K562 (cell line): ENCODE results near the gene HBB. TPM values are rescaled to one million over a fixed set of nuclear protein-coding genes. Genes with fewer than 3 reads are reported as not detected.

Experiments
- ARNT ChIP-seq, 2 experiments: fragments of 450-650 bp; IDR thresholded peaks; 2 replicates each; pipeline ENCODE4 v1.6.1; 2016; ENCODE audit warnings: mild to moderate bottlenecking in 1 of 2
- ATF3 ChIP-seq, 2 experiments: fragments of 450-650 bp in 1 of 2; sonication (generic) in 1 of 2; formaldehyde crosslinking in 1 of 2; IDR thresholded peaks in 1 of 2; conservative IDR thresholded peaks in 1 of 2; 2 replicates each; pipeline versions ENCODE4 v1.6.1 to v1.8.1; 2016 to 2023; ENCODE audit warnings: mild to moderate bottlenecking in 2 of 2, moderate library complexity in 2 of 2, inconsistent platforms in 1 of 2, missing genetic modification reagents in 1 of 2
- CXXC5 ChIP-seq: fragments of 250-450 bp; sonication (Bioruptor Pico); IDR thresholded peaks from 2 replicates; pipeline ENCODE4 v1.8.0; 2022; ENCODE audit warnings: inconsistent platforms, mild to moderate bottlenecking, moderate library complexity
- EP300 ChIP-seq: IDR thresholded peaks from 2 replicates; pipeline ENCODE4 v1.6.1; 2012; ENCODE audit warnings: low read length, improper control_type of control experiment
- KLF1 ChIP-seq: fragments of 450-650 bp; IDR thresholded peaks from 2 replicates; pipeline ENCODE4 v1.6.1; 2016; ENCODE audit warnings: missing genetic modification characterization, missing compliant biosample characterization
- MAFF ChIP-seq: IDR thresholded peaks from 2 replicates; pipeline ENCODE4 v1.6.1; 2012; ENCODE audit warnings: low read length, improper control_type of control experiment
- MNT ChIP-seq, 2 experiments: fragments of 450-650 bp; conservative IDR thresholded peaks; 2 replicates each; pipeline ENCODE4 v1.6.1; 2017; ENCODE audit warnings: mild to moderate bottlenecking in 2 of 2, moderate library complexity in 2 of 2
- NONO ChIP-seq, 2 experiments: fragments of 200-400 bp in 1 of 2; fragments of 450-650 bp in 1 of 2; formaldehyde crosslinking in 1 of 2; IDR thresholded peaks; 2 replicates each; pipeline ENCODE4 v1.6.1; 2017; ENCODE audit warnings: low read depth in 2 of 2, mild to moderate bottlenecking in 2 of 2, moderate library complexity in 2 of 2, low read length in 1 of 2
- PBX2 ChIP-seq, 2 experiments: IDR thresholded peaks in 1 of 2; conservative IDR thresholded peaks in 1 of 2; 2 replicates each; pipeline ENCODE4 v1.6.1; 2016; ENCODE audit warnings: low read depth in 2 of 2, mild to moderate bottlenecking in 1 of 2, missing compliant biosample characterization in 1 of 2, missing genetic modification characterization in 1 of 2, moderate library complexity in 1 of 2
- RAD51 ChIP-seq: fragments of 450-650 bp; IDR thresholded peaks from 2 replicates; pipeline ENCODE4 v1.7.1; 2016; ENCODE audit warnings: low read depth, mild to moderate bottlenecking, borderline replicate concordance
- RERE ChIP-seq: sonication (generic); formaldehyde crosslinking; IDR thresholded peaks from 2 replicates; pipeline ENCODE4 v1.8.0; 2023; ENCODE audit warnings: missing genetic modification reagents, mild to moderate bottlenecking, borderline replicate concordance
- SNIP1 ChIP-seq: fragments of 450-650 bp; IDR thresholded peaks from 2 replicates; pipeline ENCODE4 v1.7.1; 2017; ENCODE audit warnings: low read depth, mild to moderate bottlenecking
- TCF7L2 ChIP-seq: fragments of 150-350 bp; IDR thresholded peaks from 2 replicates; pipeline ENCODE4 v1.6.1; 2016; ENCODE audit warnings: low read depth, mild to moderate bottlenecking, low read length, moderate library complexity
- ZNF766 ChIP-seq: fragments of 200-800 bp; sonication (Bioruptor generic); conservative IDR thresholded peaks from 2 replicates; pipeline ENCODE4 v1.6.1; 2016; ENCODE audit warnings: missing genetic modification characterization, missing compliant biosample characterization
- polyA plus RNA-seq, 8 experiments: library from polyadenylated mRNA; depleted of rRNA in 4 of 8; stranded (reverse) in 5 of 8; unstranded in 3 of 8; fragments of >200 nt; fragmentation: Nextera tagmentation in 2 of 8; fragmentation: Illumina TruSeq in 1 of 8; extraction: Ambion mirVana in 2 of 8; extraction: Trizol in 1 of 8; gene quantifications; 2 replicates each; pipeline versions ENCODE4 v1.2.1 to v1.2.3, GENCODE V29; 2011 to 2014; ENCODE audit warnings: inconsistent platforms in 1 of 8, missing spikeins in 1 of 8
- total RNA-seq, 7 experiments: library from RNA; depleted of rRNA in 6 of 7; stranded (reverse); fragments of >200 nt in 6 of 7; fragmentation: Illumina TruSeq in 2 of 7; extraction: Trizol in 2 of 7; gene quantifications; 2 replicates each; pipeline versions ENCODE4 v1.2.1 to v1.2.3, GENCODE V29; 2011 to 2021; ENCODE audit warnings: low replicate concordance in 1 of 7

Gene HBB
- total and polyA plus RNA-seq, 9 of the 15 experiments (the other 6 are each of a cell fraction or from before 2014, with no cell fraction given) = 0.33 to 3.4 (median 1.2) TPM; not detected in 2

- TF ChIP-seq SNIP1 (no peak), RAD51 (peak; percentile 98), ATF3 (IDR thresholded peaks at IDR 0.05) (peak; percentile 39; the same call in 1 of the 2 replicates), ATF3 (CRISPR knock-in tag; conservative IDR thresholded peaks at IDR 0.05) (no peak), RERE (CRISPR knock-in tag) (no peak), PBX2 (CRISPR knock-in tag; IDR thresholded peaks at IDR 0.05; ENCODE audit: low read depth) (no peak), PBX2 (tag; conservative IDR thresholded peaks at IDR 0.05; ENCODE audit: low read depth) (peak; percentile 47; the same call in 1 of the 2 replicates), NONO (IDR thresholded peaks at IDR 0.05; ENCODE audit: low read depth in 2 of 2, low read length in 1 of 2) (no peak), ZNF766 (CRISPR knock-in tag) (0 out of 2 replicates have a peak, but pooled peaks have one; percentile 62), KLF1 (tag) (no peak), ARNT (IDR thresholded peaks at IDR 0.05) (peak in 1 of 2 experiments; percentile 42; a peak in 1 of 4 replicates), CXXC5 (CRISPR knock-in tag) (peak; percentile 72), EP300 (peak; percentile 29; the same call in 1 of the 2 replicates), MNT (conservative IDR thresholded peaks at IDR 0.05) (0 out of 4 replicates have a peak, but pooled peaks of 1 of the 2 experiments have one; percentile 30), MAFF (peak; percentile 28; the same call in 1 of the 2 replicates), TCF7L2 (no peak)
Observed at GRCh38 chr11:5258543-5259262, 31.8 kb upstream of the HBB start (continued).
